ENCODE data around the gene MRPS14. TPM values are rescaled to one million over a fixed set of nuclear protein-coding genes. Genes with fewer than 3 reads are reported as not detected.

The MRPS14 gene
- total RNA-seq = 25.7 and 30.7 TPM in 2 replicates

GRCh38 chr1:175023043-175023921 is at the start of gene MRPS14:
Gene MRPS14 (minus strand): TSS chr1:175023425. CDS start chr1:175023408, 17 bp downstream.

GRCh38 chr1:175067362-175068106 is 44.3 kb upstream of the MRPS14 start, which contains the start of gene TNN:
Gene TNN (plus strand): TSS chr1:175067833. CDS start chr1:175077419, 9,586 bp downstream.

GRCh38 chr1:174999936-175000696 is 23.1 kb downstream of the MRPS14 start, which contains the start of gene CACYBP:
Gene CACYBP (plus strand): TSS chr1:174999947. CDS start chr1:175000181, 234 bp downstream.

Other genes with a start within 250 kb of the MRPS14 start
- gene CACYBP, start 23.5 kb downstream of the MRPS14 start, total RNA-seq = 95.3 and 142 TPM in 2 replicates
- not detected in 2 replicates for gene TNN, start 44.4 kb upstream of the MRPS14 start, total RNA-seq
- under 0.01 TPM in 2 replicates for gene KIAA0040, start 169.4 kb upstream of the MRPS14 start, total RNA-seq